Measurements from ENCODE around the gene ITM2B.

DNA sequence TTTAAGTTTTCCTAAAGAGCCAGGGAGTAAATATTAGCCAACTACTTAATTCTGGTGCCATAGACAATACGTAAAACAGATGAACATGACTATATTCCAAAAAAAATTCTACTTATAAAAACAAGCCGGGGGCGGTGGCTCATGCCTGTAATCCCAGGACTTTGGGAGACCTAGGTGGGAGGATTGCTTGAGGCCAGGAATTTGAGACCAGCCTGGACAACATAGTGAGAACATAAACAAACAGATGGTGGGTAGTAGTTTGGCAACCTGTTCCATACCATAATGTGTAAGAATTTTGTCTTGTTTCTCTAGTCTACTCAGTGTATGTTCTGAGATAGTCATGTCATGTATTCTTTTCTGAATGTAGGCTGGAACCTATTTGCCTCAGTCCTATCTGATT is 25.4 kb downstream of the ITM2B start:
- TF ChIP-seq, protein P1, sequence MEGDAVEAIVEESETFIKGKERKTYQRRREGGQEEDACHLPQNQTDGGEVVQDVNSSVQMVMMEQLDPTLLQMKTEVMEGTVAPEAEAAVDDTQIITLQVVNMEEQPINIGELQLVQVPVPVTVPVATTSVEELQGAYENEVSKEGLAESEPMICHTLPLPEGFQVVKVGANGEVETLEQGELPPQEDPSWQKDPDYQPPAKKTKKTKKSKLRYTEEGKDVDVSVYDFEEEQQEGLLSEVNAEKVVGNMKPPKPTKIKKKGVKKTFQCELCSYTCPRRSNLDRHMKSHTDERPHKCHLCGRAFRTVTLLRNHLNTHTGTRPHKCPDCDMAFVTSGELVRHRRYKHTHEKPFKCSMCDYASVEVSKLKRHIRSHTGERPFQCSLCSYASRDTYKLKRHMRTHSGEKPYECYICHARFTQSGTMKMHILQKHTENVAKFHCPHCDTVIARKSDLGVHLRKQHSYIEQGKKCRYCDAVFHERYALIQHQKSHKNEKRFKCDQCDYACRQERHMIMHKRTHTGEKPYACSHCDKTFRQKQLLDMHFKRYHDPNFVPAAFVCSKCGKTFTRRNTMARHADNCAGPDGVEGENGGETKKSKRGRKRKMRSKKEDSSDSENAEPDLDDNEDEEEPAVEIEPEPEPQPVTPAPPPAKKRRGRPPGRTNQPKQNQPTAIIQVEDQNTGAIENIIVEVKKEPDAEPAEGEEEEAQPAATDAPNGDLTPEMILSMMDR (IDR thresholded peaks at IDR 0.05), result no peak
- no peak for TF ChIP-seq POLR2A (IDR thresholded peaks at IDR 0.05)

All from adrenal gland (tissue), 5 donors.